ENCODE data around the gene ATXN7L2.

ATXN7L2 gene

GRCh38 chr1:109528712-109529111, 45.0 kb downstream of the ATXN7L2 start:
- DNase-seq = no peak

- DNase-seq = no peak
These were observed 46.3 kb downstream of the ATXN7L2 start for GRCh38 chr1:109529881-109530456.

GRCh38 chr1:109530457-109531087, 46.9 kb downstream of the ATXN7L2 start:
- no peak for DNase-seq

GRCh38 chr1:109531380-109531779, 47.7 kb downstream of the ATXN7L2 start:
- DNase-seq = no peak

- no peak for DNase-seq
These were observed 48.2 kb downstream of the ATXN7L2 start for GRCh38 chr1:109531826-109532364.

GRCh38 chr1:109532365-109533136, 48.8 kb downstream of the ATXN7L2 start:
- peak; percentile 87 to 91 for DNase-seq

- no peak for DNase-seq
These were observed 50.7 kb downstream of the ATXN7L2 start for GRCh38 chr1:109534307-109534858.

GRCh38 chr1:109535481-109535880, 51.8 kb downstream of the ATXN7L2 start:
- no peak for DNase-seq

- DNase-seq = no peak
These were observed 52.3 kb downstream of the ATXN7L2 start for GRCh38 chr1:109535971-109536491.

- no peak for DNase-seq
These were observed 53.9 kb downstream of the ATXN7L2 start for GRCh38 chr1:109537450-109538178.

- DNase-seq = no peak
These were observed 55.3 kb downstream of the ATXN7L2 start for GRCh38 chr1:109538827-109539555.

- DNase-seq = no peak
These were observed 56.0 kb downstream of the ATXN7L2 start, which contains the start of gene GPR61 for GRCh38 chr1:109539676-109540075. Gene GPR61, plus strand, starts transcription at chr1:109539872. Its CDS starts 3,151 bp downstream, at chr1:109543023.

- no peak for DNase-seq
These were observed 57.4 kb downstream of the ATXN7L2 start for GRCh38 chr1:109541102-109541501.

All from CD4-positive, alpha-beta T cell treated with Interleukin-4 for 1 hour (primary cell).